Inflammatory macrophage (primary cell): ENCODE data around the gene CACNA2D2.
A peak's percentile ranks its signal among the peaks of the same experiment; 100 is the strongest.
"Not testable (repeated sequence)": the region's sequence is repeated elsewhere in the genome, so short reads cannot be mapped to it uniquely, and the experiment has no call there.

ENCODE experiments used
- DNase-seq, 2 donors: peaks; one replicate each; pipeline ENCODE4 v3.0.0-alpha.2; 2020 to 2022

Gene CACNA2D2

GRCh38 chr3:50530001-50530970, 26.9 kb upstream of the CACNA2D2 start:
- DNase-seq: no peak

GRCh38 chr3:50525987-50526386, 22.6 kb upstream of the CACNA2D2 start:
- peak; percentile 86 to 92 for DNase-seq

- no peak for DNase-seq
These were observed 21.9 kb upstream of the CACNA2D2 start for GRCh38 chr3:50525191-50525910.

GRCh38 chr3:50524746-50525145, 21.3 kb upstream of the CACNA2D2 start:
- no peak for DNase-seq

- DNase-seq: no peak
These were observed 19.9 kb upstream of the CACNA2D2 start for GRCh38 chr3:50523279-50523811.

- no peak for DNase-seq
These were observed 18.1 kb upstream of the CACNA2D2 start for GRCh38 chr3:50521572-50521971.

GRCh38 chr3:50520849-50521248, 17.4 kb upstream of the CACNA2D2 start:
- DNase-seq: no peak

GRCh38 chr3:50519471-50520089, 16.1 kb upstream of the CACNA2D2 start:
- DNase-seq: peak; percentile 35 to 48

GRCh38 chr3:50518436-50518835, 15.0 kb upstream of the CACNA2D2 start:
- DNase-seq: no peak

GRCh38 chr3:50517721-50518206, 14.3 kb upstream of the CACNA2D2 start:
- DNase-seq: no peak

GRCh38 chr3:50516440-50516871, 13.0 kb upstream of the CACNA2D2 start:
- no peak for DNase-seq

GRCh38 chr3:50515565-50516439, 12.4 kb upstream of the CACNA2D2 start:
- peak; percentile 10 to 32 for DNase-seq

GRCh38 chr3:50512908-50513307, 9.5 kb upstream of the CACNA2D2 start:
- DNase-seq: not testable (repeated sequence)

GRCh38 chr3:50512131-50512530, 8.7 kb upstream of the CACNA2D2 start:
- DNase-seq: no peak

GRCh38 chr3:50510325-50510724, 6.9 kb upstream of the CACNA2D2 start:
- DNase-seq: no peak

GRCh38 chr3:50509715-50510114, 6.3 kb upstream of the CACNA2D2 start:
- DNase-seq: no peak

GRCh38 chr3:50508821-50509220, 5.4 kb upstream of the CACNA2D2 start:
- DNase-seq: no peak

GRCh38 chr3:50506169-50506568, 2.7 kb upstream of the CACNA2D2 start:
- no peak for DNase-seq

- DNase-seq: no peak
These were observed 1.2 kb upstream of the CACNA2D2 start for GRCh38 chr3:50504681-50505080.

- no peak for DNase-seq
These were observed 630 bp downstream of the CACNA2D2 start for GRCh38 chr3:50502584-50503423.

GRCh38 chr3:50502225-50502583, 1.2 kb downstream of the CACNA2D2 start:
- DNase-seq: no peak
